Bronchial epithelial cell (primary cell): Measurements from ENCODE around the gene NCL. TPM values are rescaled to one million over a fixed set of nuclear protein-coding genes. Genes with fewer than 3 reads are reported as not detected.

Experiments used
- DNase-seq: peaks from one replicate; pipeline ENCODE4 v3.0.0-alpha.2; 2010; ENCODE audit warnings: low read depth
- FAIRE-seq: peaks from 2 replicates; lab custom pipeline; 2011; peaks lifted over from hg19 to GRCh38; lab: Jason Lieb, UNC
- H3K27me3 ChIP-seq: 2 replicates; pipeline ENCODE4 v1.5.1; 2011; ENCODE audit warnings: low read length; ENCODE audit not compliant: control insufficient read depth, insufficient read depth
- H3K36me3 ChIP-seq: 2 replicates; pipeline ENCODE4 v1.5.1; 2011; ENCODE audit warnings: low read length; ENCODE audit not compliant: control insufficient read depth, insufficient read depth
- H3K4me3 ChIP-seq: 2 replicates; pipeline ENCODE4 v1.5.1; 2011; ENCODE audit warnings: mild to moderate bottlenecking, low read depth, low read length, control low read depth
- CTCF ChIP-seq: IDR thresholded peaks from 2 replicates; pipeline ENCODE4 v1.5.1; 2011; ENCODE audit warnings: mild to moderate bottlenecking, moderate library complexity, low read length, control low read depth, inconsistent platforms; ENCODE audit not compliant: insufficient read depth, severe bottlenecking
- total RNA-seq: library from RNA; depleted of rRNA; stranded (reverse); fragments of >200 nt; gene quantifications from 2 replicates; pipeline ENCODE4 v1.2.1, GENCODE V29; 2014

NCL gene
- total RNA-seq, 1 donor from 2014 or later: 134 TPM

DNA sequence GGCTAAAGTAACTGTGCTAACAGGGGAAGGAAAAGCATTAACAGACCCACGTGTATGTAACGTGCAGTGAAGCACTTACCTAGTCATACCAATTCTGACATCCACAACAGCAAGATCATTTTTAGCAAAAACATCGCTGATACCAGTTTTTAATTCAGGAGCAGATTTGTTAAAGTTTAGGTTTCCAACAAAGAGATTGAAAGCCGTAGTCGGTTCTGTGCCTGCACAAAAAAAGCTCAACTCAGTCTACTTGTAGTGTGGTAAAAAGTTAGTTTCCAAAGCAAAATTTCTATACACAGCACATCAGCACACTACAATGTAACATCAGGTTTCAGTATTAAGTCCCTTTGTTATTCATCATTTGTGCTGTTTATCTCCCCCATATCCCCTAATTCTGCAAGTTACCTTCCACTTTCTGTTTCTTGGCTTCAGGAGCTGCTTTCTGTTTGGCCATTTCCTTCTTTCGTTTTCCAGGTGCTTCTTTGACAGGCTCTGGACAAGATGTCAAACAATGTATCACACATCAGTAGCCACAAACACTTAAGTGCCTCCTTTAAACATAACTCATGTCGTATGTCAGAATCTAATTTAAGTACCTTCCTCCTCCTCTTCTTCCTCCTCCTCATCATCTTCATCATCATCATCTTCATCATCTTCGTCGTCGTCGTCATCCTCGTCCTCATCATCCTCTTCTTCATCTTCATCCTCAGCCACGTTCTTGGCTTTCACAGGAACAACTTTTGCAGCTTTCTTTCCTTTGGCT is 4.0 kb downstream of the NCL start:
- H3K4me3 ChIP-seq: no peak overlapping the region
- TF ChIP-seq CTCF: no peak
- DNase-seq (no peak), FAIRE-seq (no peak)
- H3K36me3 ChIP-seq: peaks cover 44% of the 10 kb centered on the region
- H3K27me3 ChIP-seq: no peaks in the 10 kb centered on the region

DNA sequence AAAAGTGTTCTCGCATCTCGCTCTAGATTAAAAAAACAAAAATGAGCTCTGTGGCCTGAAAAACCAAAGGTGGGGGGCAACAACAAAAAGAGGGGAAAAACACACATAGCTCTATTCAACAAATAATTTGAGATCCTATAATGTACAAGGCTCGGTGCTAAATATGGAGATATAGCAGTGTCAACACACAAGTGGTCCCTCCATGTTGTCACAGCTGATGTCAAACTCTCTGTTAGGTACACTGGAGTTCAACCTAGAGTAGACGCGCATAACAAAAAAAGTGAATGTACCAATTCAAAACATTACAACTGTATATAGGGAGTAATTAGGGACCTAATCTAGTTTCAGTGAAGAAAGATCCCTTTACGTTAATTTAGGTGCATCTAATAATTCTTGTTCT is 5.9 kb downstream of the NCL start:
- Histone ChIP-seq H3K4me3 (no peak overlapping the region), H3K27me3 (no peaks in the 10 kb centered on the region), H3K36me3 (peaks cover 48% of the 10 kb centered on the region)
- no peak for FAIRE-seq
- no peak for DNase-seq
- no peak for TF ChIP-seq CTCF

GRCh38 chr2:231457101-231457500 is 7.2 kb downstream of the NCL start:
- Histone ChIP-seq H3K27me3 (no peaks in the 10 kb centered on the region), H3K4me3 (no peak overlapping the region), H3K36me3 (peaks cover 46% of the 10 kb centered on the region)
- no peak for TF ChIP-seq CTCF
- DNase-seq (no peak), FAIRE-seq (no peak)

DNA sequence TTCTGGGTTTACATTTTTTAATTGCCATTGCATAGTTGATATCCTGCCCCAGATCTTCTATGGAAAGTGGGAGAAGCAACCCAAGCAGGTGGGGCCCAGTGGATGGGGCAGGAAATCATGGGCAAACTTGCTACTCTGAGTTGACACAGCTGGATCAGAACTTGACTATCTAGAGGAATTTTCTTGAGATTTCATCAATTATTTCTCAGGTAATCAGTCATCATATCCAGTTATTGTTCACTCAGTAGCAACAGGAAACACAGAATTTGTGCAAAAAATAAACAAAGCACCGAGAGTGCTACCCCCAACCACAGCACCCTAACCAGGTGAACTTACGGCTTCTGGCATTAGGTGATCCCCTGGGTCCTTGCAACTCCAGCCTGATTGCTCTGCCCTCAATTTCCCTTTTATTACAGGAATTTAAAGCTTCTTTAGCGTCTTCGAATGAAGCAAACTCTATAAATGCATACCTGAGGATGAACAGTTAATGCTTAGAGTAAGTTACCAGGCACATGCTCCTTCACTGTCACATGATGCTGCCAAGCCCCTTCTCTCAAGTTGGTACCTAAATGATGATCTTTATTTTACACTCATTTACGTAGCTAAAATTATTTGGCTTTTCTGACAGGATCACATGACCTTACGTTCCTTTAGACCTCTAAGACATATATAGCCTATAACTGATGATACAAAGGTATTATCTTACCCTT is 7.8 kb downstream of the NCL start:
- peaks cover 40% of the 10 kb centered on the region for H3K36me3 ChIP-seq

DNA sequence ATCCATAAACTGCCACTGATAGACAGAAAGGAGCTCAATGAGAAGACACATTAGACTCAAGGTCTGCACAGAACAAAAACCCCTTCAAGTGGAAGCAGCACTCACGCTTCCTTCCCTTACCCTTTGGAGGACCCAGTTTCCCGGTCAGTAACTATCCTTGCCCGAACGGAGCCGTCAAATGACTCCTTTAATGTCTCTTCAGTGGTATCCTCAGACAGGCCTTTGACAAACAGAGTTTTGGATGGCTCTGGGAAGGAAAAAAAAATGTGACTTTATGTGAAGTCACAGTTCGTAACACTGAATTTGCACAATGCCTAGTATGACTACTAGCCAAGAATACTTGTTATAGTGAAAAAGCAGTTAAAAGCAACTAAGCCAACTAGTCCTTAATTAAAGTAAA is 8.4 kb downstream of the NCL start:
- no peak for FAIRE-seq
- Histone ChIP-seq H3K36me3 (peaks cover 37% of the 10 kb centered on the region), H3K4me3 (no peak overlapping the region), H3K27me3 (no peaks in the 10 kb centered on the region)
- DNase-seq: no peak
- TF ChIP-seq CTCF: no peak

More for the DNA sequence above, 7.8 kb downstream of the NCL start:
- no peak for TF ChIP-seq CTCF
- DNase-seq: no peak
- Histone ChIP-seq H3K4me3 (no peak overlapping the region), H3K27me3 (no peaks in the 10 kb centered on the region)
- no peak for FAIRE-seq
